H1 (cell line): ENCODE results near the gene MYO18A. TPM values are rescaled to one million over a fixed set of nuclear protein-coding genes. Genes with fewer than 3 reads are reported as not detected.

Experiments
- BACH1 ChIP-seq: IDR thresholded peaks from 2 replicates; pipeline ENCODE4 v1.6.1; 2012; ENCODE audit warnings: low read length, improper control_type of control experiment
- NANOG ChIP-seq: IDR thresholded peaks from 2 replicates; pipeline ENCODE4 v1.6.1; 2011; ENCODE audit warnings: low read length, low read depth, mild to moderate bottlenecking, inconsistent platforms; ENCODE audit not compliant: insufficient read depth, poor library complexity, severe bottlenecking
- TEAD4 ChIP-seq: IDR thresholded peaks from 2 replicates; pipeline ENCODE4 v1.6.1; 2012; ENCODE audit warnings: low read depth, low read length, inconsistent platforms, mixed read lengths
- polyA plus RNA-seq, 7 experiments: library from polyadenylated mRNA; depleted of rRNA in 3 of 7; stranded (reverse) in 5 of 7; unstranded in 2 of 7; fragments of >200 nt in 5 of 7; fragments of 200-250 nt in 2 of 7; gene quantifications; 1 replicate in 5 of 7; 2 replicates in 1 of 7; 4 replicates in 1 of 7; pipeline versions ENCODE4 v1.2.1 to v1.2.3, GENCODE V29; 2011 to 2013; ENCODE audit warnings: missing spikeins in 2 of 7, mixed read lengths in 2 of 7
- total RNA-seq: library from RNA; stranded (reverse); fragmentation: NEBNext Ultra II Directional; extraction: Animal tissue kit (Norgen Biotek cat#: 25700); gene quantifications from 2 replicates; pipeline ENCODE4 v1.2.1, GENCODE V29; 2021
- TF ChIP-seq, protein P1 (sequence below): IDR thresholded peaks from 2 replicates; pipeline ENCODE4 v1.6.1; 2012; ENCODE audit warnings: inconsistent platforms

Gene MYO18A
- total and polyA plus RNA-seq, 2 of the 8 experiments (the other 6 are each of a cell fraction or from before 2014, with no cell fraction given) = 7.6 to 43.8 TPM

DNA sequence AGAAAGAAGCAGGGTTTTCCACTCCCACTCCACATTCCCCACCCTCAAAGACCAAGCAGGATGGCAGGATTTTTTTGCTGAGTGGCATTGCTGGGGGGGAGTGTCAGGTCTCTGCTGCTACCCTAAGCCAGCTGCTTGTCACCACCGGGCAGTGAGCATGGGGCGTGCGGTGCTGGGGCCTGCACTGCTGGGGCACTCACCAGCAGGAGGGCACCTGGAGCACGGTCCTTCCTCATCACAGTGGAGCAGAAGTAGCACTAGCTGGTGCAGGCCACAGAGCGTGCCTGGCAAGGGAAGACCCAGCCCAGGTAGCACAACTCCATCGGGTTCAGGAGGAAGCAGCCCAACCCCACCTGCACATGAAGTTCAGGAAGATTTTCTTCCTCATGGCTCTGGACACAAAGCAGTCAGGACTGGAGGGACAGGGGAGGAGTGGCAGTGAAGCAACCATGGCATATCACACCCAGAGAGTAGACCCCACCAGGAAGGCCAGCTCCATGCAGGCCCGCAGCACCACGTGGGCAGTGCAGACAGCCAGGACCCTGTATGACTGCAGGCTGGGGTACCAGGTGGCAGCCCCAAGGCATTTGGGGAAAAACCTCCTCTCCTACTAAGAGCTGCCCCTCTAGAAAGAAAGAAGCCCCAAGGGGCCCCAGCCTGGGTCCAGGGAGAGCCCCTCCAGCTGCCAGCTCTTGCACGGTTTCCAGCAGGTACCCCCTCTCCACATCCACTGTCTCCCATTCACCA is 16.7 kb upstream of the MYO18A start (continued):
- TF ChIP-seq, protein P1, sequence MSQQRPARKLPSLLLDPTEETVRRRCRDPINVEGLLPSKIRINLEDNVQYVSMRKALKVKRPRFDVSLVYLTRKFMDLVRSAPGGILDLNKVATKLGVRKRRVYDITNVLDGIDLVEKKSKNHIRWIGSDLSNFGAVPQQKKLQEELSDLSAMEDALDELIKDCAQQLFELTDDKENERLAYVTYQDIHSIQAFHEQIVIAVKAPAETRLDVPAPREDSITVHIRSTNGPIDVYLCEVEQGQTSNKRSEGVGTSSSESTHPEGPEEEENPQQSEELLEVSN = no peak
- no peak for TF ChIP-seq TEAD4
- no peak for TF ChIP-seq NANOG
- TF ChIP-seq BACH1 = no peak
